Measurements from ENCODE around the gene RTEL1. TPM values are rescaled to one million over a fixed set of nuclear protein-coding genes. Genes with fewer than 3 reads are reported as not detected.
"Not testable (repeated sequence)": the region's sequence is repeated elsewhere in the genome, so short reads cannot be mapped to it uniquely, and the experiment has no call there.

The RTEL1 gene, protein sequence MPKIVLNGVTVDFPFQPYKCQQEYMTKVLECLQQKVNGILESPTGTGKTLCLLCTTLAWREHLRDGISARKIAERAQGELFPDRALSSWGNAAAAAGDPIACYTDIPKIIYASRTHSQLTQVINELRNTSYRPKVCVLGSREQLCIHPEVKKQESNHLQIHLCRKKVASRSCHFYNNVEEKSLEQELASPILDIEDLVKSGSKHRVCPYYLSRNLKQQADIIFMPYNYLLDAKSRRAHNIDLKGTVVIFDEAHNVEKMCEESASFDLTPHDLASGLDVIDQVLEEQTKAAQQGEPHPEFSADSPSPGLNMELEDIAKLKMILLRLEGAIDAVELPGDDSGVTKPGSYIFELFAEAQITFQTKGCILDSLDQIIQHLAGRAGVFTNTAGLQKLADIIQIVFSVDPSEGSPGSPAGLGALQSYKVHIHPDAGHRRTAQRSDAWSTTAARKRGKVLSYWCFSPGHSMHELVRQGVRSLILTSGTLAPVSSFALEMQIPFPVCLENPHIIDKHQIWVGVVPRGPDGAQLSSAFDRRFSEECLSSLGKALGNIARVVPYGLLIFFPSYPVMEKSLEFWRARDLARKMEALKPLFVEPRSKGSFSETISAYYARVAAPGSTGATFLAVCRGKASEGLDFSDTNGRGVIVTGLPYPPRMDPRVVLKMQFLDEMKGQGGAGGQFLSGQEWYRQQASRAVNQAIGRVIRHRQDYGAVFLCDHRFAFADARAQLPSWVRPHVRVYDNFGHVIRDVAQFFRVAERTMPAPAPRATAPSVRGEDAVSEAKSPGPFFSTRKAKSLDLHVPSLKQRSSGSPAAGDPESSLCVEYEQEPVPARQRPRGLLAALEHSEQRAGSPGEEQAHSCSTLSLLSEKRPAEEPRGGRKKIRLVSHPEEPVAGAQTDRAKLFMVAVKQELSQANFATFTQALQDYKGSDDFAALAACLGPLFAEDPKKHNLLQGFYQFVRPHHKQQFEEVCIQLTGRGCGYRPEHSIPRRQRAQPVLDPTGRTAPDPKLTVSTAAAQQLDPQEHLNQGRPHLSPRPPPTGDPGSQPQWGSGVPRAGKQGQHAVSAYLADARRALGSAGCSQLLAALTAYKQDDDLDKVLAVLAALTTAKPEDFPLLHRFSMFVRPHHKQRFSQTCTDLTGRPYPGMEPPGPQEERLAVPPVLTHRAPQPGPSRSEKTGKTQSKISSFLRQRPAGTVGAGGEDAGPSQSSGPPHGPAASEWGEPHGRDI (N-terminal part only)
- total RNA-seq: 13.8 TPM

DNA sequence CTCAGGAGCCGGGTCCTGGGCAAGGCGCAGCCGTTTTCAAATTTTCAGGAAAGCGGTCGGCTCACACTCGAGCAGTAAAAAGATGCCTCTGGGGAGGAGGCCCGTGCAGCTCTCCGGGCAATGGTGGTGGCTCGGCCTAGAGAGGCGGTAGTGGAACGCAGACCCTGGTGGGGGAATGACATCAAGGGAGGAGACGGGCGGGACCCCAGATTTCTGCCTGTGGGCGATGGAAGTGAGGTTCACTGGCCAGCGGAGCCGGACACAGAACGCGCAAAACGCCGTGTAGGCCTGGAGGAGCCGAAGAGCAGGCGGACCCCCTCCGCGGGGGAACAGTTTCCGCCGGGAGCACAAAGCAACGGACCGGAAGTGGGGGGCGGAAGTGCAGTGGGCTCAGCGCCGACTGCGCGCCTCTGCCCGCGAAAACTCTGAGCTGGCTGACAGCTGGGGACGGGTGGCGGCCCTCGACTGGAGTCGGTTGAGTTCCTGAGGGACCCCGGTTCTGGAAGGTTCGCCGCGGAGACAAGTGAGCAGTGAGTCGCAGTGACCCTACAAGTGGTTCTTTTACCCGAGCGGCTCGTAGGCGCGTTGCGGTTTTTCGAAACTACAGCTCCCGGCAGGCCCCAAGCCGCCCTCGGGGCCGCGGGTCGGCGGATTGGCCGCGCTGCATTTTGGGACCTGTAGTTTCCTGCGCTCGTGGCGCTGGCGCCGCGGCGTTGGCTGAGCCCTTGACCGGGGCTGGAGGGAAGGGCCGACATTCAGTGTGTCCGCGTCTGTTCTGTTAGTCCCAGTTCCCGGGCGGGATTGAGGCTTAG is at the start of gene RTEL1:
Gene RTEL1 (plus strand): TSS at position 376 of the 812 bp plus-strand sequence. CDS start 1,091 bp downstream, outside the sequence.
- peak; percentile 93 for DNase-seq (ENCODE audit: low spot score)
- ATAC-seq: peak; percentile 96

DNA sequence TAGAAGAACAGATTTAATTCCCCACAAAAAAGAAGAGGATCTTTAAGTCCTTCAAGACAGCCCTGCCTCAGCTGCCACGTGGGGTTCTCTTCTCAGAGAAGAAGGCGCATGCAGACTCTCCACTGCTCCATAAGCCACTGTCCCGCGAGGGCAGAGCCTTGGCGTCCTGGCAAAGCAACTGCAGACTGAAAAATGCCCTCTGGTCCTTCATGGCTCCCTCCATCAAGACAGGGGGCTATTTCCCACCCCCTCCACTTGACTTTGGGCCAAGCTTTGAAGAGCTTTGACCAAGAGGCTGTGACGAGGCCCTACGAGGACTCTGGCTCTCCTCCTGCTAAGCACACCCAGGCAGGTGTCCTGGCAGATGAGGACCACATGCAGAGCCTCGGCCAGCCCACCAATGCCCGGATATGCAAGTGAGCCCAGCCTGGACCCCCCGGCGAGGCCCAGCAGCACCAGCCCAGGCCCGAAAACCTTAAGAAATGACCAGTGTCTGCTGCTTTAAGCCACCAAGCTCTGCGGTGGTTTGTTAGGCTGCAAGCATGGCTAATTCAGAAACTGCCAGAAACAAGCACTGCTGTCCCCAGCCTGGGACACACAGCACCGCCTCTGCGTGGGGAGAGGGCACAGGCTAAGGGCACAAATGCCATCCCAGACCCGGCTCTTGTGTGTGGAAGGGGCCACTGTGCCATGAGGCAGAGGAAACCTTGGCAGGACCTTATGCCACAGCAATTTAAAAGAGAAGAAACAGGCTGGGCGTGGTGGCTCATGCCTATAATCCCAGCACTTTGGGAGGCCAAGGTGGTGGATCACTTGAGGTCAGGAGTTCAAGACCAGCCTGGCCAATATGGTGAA is 47.3 kb upstream of the RTEL1 start:
- ATAC-seq (no peak), DNase-seq (ENCODE audit: low spot score) (no peak)

DNA sequence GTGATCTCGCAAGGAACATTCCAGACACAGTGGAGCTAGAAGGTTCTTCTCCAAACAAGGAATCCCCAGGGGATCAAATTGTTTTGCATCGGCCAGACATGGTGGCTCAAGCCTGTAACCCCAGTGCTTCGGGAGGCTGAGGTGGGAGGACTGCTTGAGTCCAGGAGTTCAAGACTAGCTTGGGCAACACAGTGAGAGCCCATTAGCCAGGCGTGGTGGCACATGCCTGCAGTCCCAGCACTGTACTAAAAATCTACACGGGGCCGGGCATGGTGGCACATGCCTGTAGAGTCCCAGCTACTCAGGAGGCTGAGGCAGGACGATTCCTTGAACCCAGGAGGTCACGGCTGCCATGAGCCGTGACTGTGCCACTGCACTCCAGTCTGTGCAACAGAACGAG is 46.5 kb upstream of the RTEL1 start:
- DNase-seq (ENCODE audit: low spot score): no peak
- no peak for ATAC-seq

DNA sequence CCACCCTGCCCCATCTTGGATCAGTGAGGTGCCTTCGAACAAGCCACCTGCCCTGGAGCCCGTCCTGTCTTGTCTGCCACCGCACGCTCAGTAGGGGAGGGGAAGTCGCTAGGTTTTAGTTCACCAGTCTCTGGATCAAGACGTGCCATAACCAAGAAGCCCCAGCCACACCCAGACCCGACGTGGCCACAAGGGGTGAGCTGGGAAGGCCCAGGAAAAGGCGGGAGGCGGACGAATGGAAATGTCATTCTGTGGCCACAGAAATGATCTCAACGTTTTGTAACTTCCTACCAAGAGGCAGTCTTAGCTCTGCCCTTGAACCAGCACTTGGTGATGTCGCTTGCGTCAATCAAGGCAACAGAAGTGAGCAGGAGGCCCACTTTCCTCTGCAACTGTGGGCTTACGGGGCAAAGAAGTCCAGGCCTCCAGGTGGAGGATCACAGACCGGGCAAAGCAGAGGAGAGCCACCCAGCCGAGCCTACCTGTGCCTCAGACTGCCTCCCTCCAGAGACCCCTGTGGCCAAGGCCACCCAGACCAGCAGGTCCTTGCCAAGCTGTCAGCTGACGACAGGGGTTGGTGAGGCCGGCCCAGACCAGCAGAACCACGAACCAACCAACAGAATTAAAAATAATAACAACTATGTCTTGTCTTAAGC is 45.7 kb upstream of the RTEL1 start:
- ATAC-seq: no peak
- DNase-seq (ENCODE audit: low spot score): no peak

DNA sequence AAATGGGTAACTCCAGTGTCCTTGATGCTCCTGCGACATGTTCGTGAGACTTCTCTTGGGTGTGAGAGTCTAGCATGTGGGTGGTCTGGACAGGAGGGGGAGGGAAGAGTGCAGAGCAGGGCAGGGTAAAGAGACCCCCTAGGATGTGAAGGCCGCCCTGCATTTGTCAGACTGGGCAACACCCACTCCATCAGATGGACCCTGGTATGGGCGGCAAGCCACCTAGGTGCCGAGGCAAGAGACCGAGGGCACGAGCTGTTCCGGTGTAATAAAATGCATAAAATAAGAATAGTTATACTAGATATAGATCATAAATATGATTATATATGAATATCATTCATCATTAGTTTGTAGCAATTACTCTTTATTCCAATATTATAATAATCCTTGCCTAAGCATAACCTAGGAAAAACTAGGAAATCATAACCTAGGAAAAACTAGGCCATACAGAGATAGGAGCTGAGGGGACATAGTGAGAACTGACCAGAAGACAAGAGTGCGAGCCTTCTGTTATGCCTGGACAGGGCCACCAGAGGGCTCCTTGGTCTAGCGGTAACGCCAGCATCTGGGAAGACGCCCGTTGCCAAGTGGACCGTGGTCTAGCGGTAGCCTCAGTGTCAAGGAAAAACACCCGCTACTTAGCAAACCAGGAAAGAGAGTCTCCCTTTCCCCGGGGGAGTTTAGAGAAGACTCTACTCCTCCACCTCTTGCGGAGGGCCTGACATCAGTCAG is 44.1 kb upstream of the RTEL1 start:
- ATAC-seq; DNase-seq (ENCODE audit: low spot score): not testable (repeated sequence)

DNA sequence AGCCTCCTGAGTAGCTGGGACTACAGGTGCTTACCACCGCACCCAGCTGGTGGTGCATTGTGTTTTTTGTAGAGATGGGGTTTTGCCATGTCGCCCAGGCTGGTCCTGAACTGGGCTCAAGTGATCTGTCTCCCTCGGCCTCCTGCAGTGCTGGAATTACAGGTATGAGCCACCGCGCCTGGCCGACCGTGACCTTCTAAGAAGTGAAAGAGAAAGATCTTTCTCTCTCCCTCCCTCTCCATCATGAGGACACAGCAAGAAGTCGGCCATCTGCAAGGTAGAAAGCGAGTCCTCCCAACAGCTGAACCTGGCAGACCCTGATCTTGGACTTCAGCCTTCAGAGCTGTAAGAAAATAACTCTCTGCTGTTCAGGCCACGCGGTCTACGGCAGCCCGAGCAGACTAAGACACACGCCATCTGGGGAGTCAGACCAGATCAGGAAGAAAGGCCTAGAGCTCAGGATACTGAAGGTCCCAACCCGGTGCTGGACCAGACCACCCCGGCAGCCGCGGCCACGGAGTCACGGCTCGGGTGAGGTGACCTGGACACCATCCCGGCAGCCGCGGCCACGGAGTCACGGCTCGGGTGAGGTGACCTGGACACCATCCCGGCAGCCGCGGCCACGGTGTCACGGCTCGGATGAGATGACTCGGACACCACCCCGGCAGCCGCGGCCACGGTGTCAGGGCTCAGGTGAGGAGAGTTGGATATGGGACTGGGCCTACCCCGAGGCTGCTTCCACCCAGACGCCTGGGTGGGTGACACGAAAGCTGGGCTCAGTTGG is 40.8 kb upstream of the RTEL1 start:
- no peak for ATAC-seq

DNA sequence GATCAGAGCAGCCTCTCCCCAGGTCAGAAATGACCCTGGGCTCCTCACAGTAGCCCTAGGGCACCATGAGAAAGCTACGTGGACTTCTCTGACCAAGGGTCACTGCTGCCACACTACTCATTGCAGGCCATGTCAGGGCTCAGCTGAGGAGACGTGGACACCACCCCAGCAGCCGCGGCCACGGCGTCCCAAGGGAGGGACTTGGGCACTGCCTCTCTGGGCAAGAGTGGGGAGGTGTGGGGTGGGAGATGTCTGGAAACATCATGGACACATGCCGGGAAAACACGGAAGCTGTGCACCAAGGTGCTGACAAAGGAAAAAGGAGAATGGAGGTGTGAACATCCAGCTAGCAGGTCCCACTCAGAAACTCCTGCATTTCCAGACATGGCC is 40.2 kb upstream of the RTEL1 start:
- ATAC-seq (no peak), DNase-seq (ENCODE audit: low spot score) (no peak)

More for the DNA sequence above, 40.8 kb upstream of the RTEL1 start:
- DNase-seq (ENCODE audit: low spot score): no peak

DNA sequence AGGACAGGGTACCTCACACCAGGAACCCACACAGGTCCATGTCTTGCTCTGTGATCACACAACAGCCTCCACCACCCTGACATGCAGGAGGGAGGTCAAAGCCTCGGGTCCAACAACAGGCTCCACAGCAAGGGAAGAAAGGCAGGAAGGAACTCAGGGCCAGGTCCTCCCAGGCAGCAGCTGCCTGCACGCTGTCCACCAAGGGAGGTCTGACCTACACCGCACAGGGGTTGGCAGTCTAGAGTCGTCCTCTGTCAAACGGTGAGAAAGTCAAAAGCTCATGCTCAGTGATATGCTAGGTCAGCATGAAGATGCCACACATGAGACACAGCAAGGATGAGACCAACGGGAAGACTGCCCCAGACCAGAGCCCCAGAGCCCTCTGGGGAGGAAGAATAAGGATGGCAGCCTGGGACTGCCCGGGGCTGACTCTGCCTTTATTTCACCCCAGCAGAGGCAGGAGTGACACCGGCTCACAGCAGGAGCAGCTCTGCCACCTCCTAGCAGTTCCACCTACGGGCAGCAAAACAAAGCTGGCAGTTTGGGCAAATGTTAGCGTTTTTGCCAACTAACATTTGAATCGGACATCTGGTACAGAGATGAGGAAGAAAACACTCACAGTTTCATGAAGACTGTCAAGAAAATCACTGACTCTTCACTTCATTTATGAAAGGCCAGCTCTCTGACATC is 39.7 kb upstream of the RTEL1 start:
- DNase-seq (ENCODE audit: low spot score) (no peak), ATAC-seq (no peak)

DNA sequence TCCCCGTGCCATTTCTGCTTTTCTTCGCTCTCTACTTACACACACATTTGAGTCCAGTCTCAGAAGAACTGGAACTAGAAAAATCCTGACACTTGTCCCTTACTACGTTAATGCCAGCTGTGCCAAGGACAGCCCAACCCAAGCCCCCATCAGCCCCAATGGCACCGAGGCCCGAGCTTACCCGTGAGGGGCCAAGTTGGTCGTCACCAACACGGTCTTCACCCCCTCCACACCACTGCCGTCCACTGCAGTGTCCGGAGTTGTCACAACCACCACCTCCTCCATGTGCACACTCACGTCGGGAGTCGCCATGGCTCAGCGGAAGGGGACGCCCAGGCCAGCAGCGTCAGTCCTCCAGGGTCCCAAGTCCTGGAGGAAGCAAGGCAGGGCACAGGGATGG is 39.0 kb upstream of the RTEL1 start:
- DNase-seq (ENCODE audit: low spot score): no peak
- ATAC-seq: no peak

DNA sequence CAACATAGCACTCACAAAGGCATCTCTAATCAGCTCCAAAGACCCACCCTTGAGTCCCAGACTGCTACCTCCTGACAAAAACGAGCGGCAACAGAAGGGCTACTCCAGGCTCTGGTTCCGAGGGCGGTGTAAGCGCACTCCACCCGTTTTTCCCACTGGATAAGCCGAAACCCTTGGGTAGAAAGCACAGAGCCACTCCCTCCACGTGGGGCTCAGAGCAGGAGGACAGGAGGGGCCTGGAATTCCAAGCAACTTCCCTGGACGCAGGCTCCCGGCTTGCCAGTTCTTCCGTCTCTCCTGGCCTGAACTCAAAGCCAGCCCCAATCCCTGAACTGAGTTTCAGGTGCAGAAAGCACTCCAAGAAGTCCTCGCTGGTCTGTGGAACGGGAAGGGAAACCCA is 38.6 kb upstream of the RTEL1 start:
- no peak for ATAC-seq
- no peak for DNase-seq (ENCODE audit: low spot score)

DNA sequence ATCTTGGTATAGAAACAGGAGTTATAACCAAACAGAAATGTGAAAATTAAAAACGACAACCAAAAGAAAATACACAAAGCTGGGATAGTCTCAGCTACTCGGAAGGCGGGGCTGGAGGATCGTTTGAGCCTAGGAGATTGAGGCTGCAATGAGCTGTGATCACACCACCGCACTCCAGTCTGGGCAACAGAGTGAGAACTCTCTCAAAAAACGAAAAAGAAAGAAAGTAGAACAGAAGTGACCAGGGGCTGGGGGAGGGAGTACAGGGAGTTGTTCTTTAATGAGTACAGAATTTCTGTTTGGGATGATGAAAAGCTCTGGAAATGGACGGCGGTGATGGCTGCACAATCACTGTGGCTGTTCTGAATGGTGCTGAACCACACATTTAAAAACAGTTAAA is 37.1 kb upstream of the RTEL1 start:
- DNase-seq (ENCODE audit: low spot score) (no peak), ATAC-seq (no peak)

DNA sequence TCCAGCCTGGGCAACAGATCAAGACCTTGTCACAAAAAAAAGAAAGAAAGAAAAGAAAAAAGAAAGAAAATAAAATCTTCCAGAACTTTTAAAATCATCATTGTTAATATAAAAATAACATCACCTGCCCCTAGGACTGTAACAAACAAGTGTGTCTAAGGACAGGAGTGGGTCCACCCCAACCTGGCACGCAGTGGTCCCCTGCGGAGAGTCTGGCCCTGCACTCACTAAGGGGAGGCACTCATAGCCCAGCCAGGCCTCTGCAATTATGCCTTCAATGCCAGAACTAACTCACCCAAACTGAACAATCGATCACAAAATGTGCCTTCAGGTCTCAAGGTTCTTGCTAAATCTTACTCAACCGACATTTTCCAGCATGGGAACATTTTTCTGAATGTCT is 36.0 kb upstream of the RTEL1 start:
- DNase-seq (ENCODE audit: low spot score): no peak
- ATAC-seq: no peak

DNA sequence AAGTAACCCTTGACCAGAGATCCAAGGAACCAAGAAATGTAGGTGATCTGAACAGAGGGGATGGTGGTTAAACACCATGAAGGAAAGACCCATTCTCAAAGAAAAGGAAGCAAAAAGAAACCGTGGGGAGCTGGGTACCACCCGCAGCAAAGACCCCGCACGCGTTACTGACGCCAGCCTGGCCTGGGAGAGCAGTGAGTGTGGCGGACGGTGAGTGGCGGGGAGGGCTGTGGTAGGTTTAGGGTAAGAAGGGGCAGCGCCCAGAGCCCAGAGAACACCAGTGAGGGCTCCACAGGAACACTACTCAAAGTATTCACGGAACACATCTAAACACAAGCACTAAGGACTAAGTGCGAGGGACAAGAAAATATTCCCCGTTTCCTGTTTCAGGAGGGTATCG is 35.4 kb upstream of the RTEL1 start:
- no peak for DNase-seq (ENCODE audit: low spot score)
- no peak for ATAC-seq

DNA sequence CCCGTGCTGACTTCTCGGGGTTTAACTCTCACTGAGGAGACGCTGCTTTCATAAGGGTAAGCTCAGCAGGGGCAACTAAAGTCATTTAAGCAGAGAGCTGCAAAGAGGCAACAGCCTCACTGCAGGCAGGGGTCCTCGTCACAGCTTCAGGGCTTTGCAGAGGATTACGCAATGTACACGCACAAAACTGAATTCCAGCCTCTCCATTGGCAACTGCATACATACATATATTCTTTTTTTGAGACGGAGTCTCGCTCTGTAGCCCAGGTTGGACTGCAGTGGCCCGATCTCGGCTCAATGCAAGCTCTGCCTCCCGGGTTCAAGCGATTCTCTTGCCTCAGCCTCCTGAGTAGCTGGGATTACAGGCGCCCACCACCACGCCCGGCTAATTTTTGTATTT is 33.6 kb upstream of the RTEL1 start:
- DNase-seq (ENCODE audit: low spot score): no peak

DNA sequence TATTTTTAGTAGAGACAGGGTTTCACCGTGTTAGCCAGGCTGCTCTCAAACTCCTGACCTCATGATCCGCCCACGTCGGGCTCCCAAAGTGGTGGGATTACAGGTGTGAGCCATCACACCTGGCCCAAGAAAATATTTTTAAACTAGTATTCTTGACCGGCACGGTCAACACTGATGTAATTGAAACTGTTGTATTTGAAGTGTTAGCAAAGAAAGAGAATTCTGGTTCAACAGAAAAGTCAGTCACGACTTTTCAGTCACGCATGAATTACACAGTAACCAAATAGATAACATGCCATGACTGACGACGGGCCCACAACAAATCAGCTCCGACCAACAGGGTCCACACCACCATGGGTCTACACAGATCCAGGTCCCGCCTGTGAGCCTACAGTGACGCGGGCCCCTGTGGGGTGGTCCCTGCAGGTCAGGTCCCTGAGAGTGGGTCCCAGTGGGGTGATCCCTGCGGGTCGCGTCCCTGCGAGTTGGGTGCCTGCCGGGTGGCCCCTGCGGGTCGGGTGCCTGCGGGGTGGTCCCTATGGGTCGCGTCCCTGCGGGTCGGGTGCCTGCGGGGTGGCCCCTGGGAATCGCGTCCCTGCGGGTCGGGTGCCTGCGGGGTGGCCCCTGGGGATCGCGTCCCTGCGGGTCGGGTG is 32.2 kb upstream of the RTEL1 start:
- ATAC-seq (no peak), DNase-seq (ENCODE audit: low spot score) (no peak)

More for the DNA sequence above, 33.6 kb upstream of the RTEL1 start:
- no peak for ATAC-seq

DNA sequence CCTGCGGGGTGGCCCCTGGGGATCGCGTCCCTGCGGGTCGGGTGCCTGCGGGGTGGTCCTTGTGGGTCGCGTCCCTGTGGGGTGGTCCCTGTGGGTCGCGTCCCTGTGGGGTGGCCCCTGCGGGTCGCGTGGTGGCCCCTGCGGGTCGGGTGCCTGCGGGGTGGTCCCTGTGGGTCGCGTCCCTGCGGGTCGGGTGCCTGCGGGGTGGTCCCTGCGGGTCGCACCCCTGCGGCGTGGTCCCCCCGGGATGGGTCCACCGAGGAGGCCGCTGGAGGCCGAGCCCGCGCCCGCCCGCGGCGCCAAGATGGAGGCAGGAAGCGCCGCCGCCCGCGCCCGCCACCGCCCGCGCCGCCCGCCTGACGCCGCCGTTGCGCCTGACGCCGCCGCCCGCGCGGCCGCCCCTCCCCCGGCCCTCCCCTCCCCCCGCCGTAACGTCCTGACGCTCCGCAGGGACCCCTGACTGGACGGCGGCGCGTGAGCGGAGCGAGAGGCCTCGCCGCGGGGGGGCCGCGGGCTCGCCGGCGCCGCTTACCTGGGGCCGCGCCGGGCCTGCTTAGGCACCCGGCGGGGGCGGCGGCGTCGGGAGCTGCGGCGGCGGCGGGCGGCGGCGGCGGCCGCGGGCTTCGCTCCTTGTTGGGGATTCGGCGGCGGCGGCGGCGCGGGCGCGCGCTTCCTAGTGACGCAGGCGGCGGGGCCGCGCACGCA is 31.5 kb upstream of the RTEL1 start, which contains the start of gene GMEB2:
Gene GMEB2 (minus strand): TSS at position 678 of the 705 bp plus-strand sequence. CDS start 7,704 bp downstream, outside the sequence.
- ATAC-seq: peak; percentile 59

More for the DNA sequence above, 31.5 kb upstream of the RTEL1 start, which contains the start of gene GMEB2:
- DNase-seq (ENCODE audit: low spot score): peak; percentile 79

All from left lobe of liver (tissue), 2 donors.